Tibial nerve (tissue), 3 donors: ENCODE data around the gene ANKRD11.

ENCODE experiments used
- CTCF ChIP-seq, 5 experiments: fragments of 200-600 bp in 3 of 5; fragments of 450-650 bp in 2 of 5; sonication (generic) in 3 of 5; IDR thresholded peaks; one replicate each; pipeline ENCODE4 v1.5.1; 2016 to 2019; ENCODE audit warnings: antibody characterized with exemption in 5 of 5, mild to moderate bottlenecking in 3 of 5, moderate library complexity in 2 of 5
- POLR2A ChIP-seq, 2 donors: fragments of 450-650 bp; IDR thresholded peaks; one replicate each; pipeline ENCODE4 v1.6.1; 2017; ENCODE audit warnings: antibody characterized with exemption in 2 of 2, mild to moderate bottlenecking in 2 of 2, moderate library complexity in 2 of 2

DNA sequence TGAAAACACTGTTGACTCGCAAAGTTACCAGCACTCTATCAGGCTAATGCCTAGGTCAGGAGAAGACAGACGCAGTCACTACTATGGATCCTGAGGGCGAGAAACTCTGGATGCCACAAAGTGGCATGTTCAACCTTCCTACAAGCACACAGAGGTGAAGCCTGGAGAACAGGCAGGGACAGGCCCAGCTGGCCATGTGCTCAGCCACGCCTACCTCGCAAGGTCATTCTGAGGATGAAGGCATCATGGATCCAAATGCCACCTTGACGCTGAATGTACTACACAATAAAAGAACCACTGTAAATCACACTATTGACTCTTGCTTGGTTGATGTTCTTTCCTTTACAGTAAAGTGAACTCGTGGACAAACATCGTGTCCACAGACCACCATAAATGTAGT is 85.8 kb downstream of the ANKRD11 start:
- TF ChIP-seq POLR2A (IDR thresholded peaks at IDR 0.05) (no peak), CTCF (IDR thresholded peaks at IDR 0.05) (no peak)
